IPS-18c (cell line): ENCODE measurements around the gene DGKA.
"Not testable (repeated sequence)": the region's sequence is repeated elsewhere in the genome, so short reads cannot be mapped to it uniquely, and the experiment has no call there.

ENCODE experiments used
- H3K4me3 ChIP-seq: 2 replicates; pipeline ENCODE4 v1.7.0; 2013; ENCODE audit warnings: low read depth, mild to moderate bottlenecking, low read length, moderate library complexity; ENCODE audit not compliant: insufficient read depth
- H3K9me3 ChIP-seq: one replicate; pipeline ENCODE4 v1.6.1; 2013; ENCODE audit warnings: mild to moderate bottlenecking, low read length, moderate library complexity; ENCODE audit not compliant: control insufficient read depth, insufficient read depth

Gene DGKA

DNA sequence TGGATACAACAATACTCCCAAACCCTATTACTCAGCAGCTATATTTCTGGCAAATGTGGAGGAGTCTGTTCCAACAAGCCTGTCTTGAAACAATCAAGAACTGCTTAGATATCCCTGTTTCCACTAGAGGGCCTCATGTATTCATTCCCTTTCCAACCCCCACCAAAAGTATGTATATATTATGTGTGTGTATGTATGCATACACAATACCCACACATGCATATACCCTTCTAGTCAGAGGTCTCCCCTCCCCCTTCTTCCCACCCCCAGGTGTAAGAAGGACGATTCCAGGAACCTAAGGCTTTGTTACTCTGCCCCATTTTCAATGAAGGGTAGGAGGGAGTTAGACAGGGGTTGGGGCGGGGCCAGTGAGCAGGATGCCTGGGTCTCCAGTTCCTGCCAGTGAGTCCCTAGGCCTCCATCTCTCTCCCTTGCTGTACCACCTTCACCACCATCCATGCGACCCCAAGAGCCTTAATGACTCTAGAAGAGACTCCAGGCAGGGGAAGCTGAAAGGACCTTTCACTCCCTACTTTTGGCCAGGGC lies at the start of gene DGKA:
Gene DGKA (plus strand): TSS at position 392 of the 546 bp plus-strand sequence. CDS start 5,342 bp downstream, outside the sequence.
- H3K9me3 ChIP-seq, result no peaks in the 10 kb centered on the region

GRCh38 chr12:55885113-55885512 lies 45.8 kb upstream of the DGKA start:
- Histone ChIP-seq H3K9me3 (no peaks in the 10 kb centered on the region), H3K4me3 (no peak overlapping the region)

More for the DNA sequence above, at the start of gene DGKA:
- H3K4me3 ChIP-seq, result peak within 1 kb of the TSS; percentile 63

GRCh38 chr12:55891310-55891709 lies 39.7 kb upstream of the DGKA start:
- Histone ChIP-seq H3K4me3 (no peak overlapping the region), H3K9me3 (no peaks in the 10 kb centered on the region)

DNA sequence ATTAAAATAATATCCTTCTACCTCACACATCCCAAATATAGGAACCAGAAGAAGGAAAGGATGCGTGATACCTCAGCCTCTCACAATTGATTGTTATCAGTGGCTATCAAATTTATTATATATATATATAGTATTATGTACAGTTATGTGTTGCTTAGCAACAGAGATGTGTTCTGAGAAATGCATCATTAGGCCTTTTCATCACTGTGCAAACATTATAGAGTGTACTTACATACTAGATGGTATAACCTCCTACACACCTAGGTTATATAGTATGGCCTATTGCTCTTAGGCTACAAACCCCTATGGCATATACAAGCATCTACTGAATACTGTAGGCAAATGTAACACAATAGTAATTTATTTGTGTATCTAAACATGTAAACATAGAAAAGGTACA lies 37.2 kb upstream of the DGKA start:
- no peaks in the 10 kb centered on the region for H3K9me3 ChIP-seq
- no peak overlapping the region for H3K4me3 ChIP-seq

- Histone ChIP-seq H3K4me3 (no peak overlapping the region), H3K9me3 (no peaks in the 10 kb centered on the region)
Measured at GRCh38 chr12:55899082-55899481, 31.9 kb upstream of the DGKA start.

DNA sequence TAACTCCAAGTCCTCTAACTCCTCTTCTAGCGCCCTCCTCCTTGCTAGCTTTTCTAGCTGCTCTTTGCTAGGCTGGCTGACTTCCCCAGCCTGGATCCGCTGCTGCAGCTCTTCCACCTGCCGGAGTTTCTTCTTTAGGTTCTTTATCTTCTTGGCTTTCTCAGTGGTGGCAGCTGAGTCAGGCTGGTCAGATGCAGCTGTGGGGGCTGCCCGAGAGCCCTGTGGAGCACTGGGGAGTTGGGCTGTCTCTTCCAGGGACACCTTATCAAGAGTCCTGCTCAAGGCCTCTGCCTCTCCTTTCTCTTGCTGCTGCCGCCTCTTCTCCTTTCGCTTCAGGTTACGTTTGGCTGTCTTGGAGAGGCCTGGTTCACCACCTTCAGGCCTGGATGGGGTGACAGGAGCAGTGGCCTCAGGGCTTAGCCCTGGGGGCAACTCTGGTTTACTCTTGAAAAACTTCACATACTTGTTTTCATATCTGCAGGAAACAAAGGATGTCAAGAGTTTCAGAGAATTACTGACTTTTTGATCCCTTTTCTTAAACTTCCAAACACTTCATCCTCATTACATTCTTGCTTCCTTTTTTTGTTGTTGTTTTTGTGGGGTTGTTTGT lies 29.0 kb upstream of the DGKA start:
- Histone ChIP-seq H3K4me3 (no peak overlapping the region), H3K9me3 (no peaks in the 10 kb centered on the region)

- Histone ChIP-seq H3K4me3 (no peak overlapping the region), H3K9me3 (no peaks in the 10 kb centered on the region)
Measured at GRCh38 chr12:55906056-55906455, 24.9 kb upstream of the DGKA start.

DNA sequence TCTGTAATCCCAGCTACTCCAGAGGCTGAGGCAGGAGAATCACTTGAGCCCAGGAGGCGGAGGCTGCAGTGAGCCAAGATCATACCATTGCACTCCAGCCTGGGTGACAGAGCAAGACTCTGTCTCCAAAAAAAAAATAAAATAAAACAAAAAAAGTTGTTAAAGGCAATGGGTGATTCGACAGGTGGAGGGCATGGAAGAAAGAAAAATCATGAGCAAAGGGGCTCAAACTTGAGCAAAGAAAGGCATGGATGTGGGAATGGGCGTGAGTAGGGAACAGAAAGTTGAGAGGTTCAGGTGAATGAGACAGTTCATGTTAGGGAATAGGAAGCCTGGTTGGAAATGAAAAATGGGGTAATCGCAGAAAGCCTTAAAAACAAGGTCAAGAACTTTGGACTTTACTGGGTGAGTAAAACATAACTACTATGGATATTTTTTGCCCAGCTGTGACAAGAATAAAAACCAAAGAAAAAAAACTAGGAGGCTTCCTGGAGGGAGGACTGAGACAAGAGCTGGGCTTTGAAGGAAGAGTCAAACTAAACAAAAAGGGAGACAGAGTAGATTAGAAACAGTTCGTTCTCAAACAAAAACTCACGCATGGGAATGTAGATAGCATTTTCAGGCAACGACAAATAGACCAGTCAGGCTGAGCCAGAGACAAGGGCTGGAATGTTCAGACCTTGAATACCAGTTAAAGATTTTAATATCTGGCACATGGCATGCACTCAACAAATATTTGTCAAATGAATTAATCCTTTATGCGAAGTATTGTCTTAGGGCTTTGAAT lies 22.0 kb upstream of the DGKA start:
- Histone ChIP-seq H3K9me3 (no peaks in the 10 kb centered on the region), H3K4me3 (no peak overlapping the region)

- Histone ChIP-seq H3K9me3 (no peaks in the 10 kb centered on the region), H3K4me3 (no peak overlapping the region)
Measured at GRCh38 chr12:55909513-55909884, 21.5 kb upstream of the DGKA start.

- Histone ChIP-seq H3K4me3 (no peak overlapping the region), H3K9me3 (no peaks in the 10 kb centered on the region)
Measured at GRCh38 chr12:55912908-55913307, 18.1 kb upstream of the DGKA start.

DNA sequence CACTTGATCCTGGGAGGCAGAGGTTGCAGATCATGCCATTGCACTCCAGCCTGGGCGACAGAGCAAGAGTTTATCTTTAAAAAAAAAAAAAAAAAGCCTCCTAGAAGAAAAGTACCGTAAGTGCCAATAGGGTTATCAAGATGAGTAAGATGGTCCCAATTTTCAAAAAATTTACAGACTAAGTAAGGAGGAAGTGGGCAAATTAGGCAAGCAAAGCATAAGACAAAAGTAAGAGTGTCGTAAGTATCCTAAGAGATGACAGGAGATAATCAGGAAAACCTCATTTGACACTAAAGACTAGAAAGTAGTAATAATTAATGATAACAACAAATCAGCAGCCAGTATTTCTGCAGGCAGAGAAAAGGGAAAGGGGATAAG lies 15.5 kb upstream of the DGKA start:
- Histone ChIP-seq H3K4me3 (no peak overlapping the region), H3K9me3 (no peaks in the 10 kb centered on the region)

DNA sequence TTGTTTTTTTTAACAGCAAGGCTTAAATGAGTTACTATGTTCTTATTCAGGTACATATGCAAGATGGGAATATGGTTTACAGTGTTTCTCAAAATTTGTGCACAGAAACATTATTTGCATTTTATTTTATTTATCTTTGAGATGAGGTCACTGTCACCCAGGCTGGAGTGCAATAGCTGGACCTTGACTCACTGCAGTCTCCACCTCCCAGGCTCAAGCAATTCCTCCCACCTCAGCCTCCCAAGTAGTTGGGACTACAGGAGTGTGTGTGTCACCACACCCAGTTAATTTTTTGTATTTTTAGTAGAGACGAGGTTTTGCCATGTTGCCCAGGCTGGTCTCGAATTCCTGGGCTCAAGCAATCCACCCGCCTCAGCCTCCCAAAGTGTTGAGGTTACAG lies 11.9 kb upstream of the DGKA start:
- H3K4me3 ChIP-seq, H3K9me3 ChIP-seq: not testable (repeated sequence)

- H3K9me3 ChIP-seq, result no peaks in the 10 kb centered on the region
- H3K4me3 ChIP-seq, result no peak overlapping the region
Measured at GRCh38 chr12:55922126-55922525, 8.8 kb upstream of the DGKA start.

GRCh38 chr12:55923648-55924047 lies 7.3 kb upstream of the DGKA start:
- H3K4me3 ChIP-seq, H3K9me3 ChIP-seq: not testable (repeated sequence)

- H3K4me3 ChIP-seq, result no peak overlapping the region
- no peaks in the 10 kb centered on the region for H3K9me3 ChIP-seq
Measured at GRCh38 chr12:55925371-55925770, 5.6 kb upstream of the DGKA start.

GRCh38 chr12:55925870-55926737 lies 4.9 kb upstream of the DGKA start:
- Histone ChIP-seq H3K9me3 (no peaks in the 10 kb centered on the region), H3K4me3 (peak overlapping the region; percentile 77)

GRCh38 chr12:55926738-55927587 lies 4.0 kb upstream of the DGKA start:
- peak overlapping the region; percentile 77 for H3K4me3 ChIP-seq
- H3K9me3 ChIP-seq, result no peaks in the 10 kb centered on the region
